HG02981 (cell line): ENCODE measurements around the gene SLC39A5.
"Not testable (repeated sequence)": the region's sequence is repeated elsewhere in the genome, so short reads cannot be mapped to it uniquely, and the experiment has no call there.

Source experiments
- ATAC-seq: cut with Tn5 transposase; IDR thresholded peaks from one replicate; pipeline ENCODE4 v1.9.1; 2021; ENCODE audit warnings: mild to moderate bottlenecking, moderate library complexity; ENCODE audit not compliant: unreplicated experiment

Gene SLC39A5

GRCh38 chr12:56229916-56230431 lies at the start of gene SLC39A5:
SLC39A5 (plus strand) TSS chr12:56230051; CDS start chr12:56231275, 1,224 bp downstream.
- ATAC-seq = no peak

- ATAC-seq = no peak
Measured at GRCh38 chr12:56186957-56187356, 42.9 kb upstream of the SLC39A5 start.

- no peak for ATAC-seq
Measured at GRCh38 chr12:56188131-56188777, 41.6 kb upstream of the SLC39A5 start.

GRCh38 chr12:56188778-56189098 lies 41.1 kb upstream of the SLC39A5 start:
- no peak for ATAC-seq

GRCh38 chr12:56189099-56189917 lies 40.5 kb upstream of the SLC39A5 start, which contains the start of gene SMARCC2:
SMARCC2 (minus strand) TSS chr12:56189483; CDS start chr12:56189461, 22 bp downstream.
- peak; percentile 68 for ATAC-seq

- peak; percentile 31 for ATAC-seq
Measured at GRCh38 chr12:56189918-56190694, 39.7 kb upstream of the SLC39A5 start.

GRCh38 chr12:56190695-56191155 lies 39.1 kb upstream of the SLC39A5 start:
- no peak for ATAC-seq

- no peak for ATAC-seq
Measured at GRCh38 chr12:56192582-56192981, 37.3 kb upstream of the SLC39A5 start.

GRCh38 chr12:56193025-56193578 lies 36.7 kb upstream of the SLC39A5 start:
- no peak for ATAC-seq

GRCh38 chr12:56196818-56197550 lies 32.9 kb upstream of the SLC39A5 start:
- not testable (repeated sequence) for ATAC-seq

- no peak for ATAC-seq
Measured at GRCh38 chr12:56197921-56198635, 31.8 kb upstream of the SLC39A5 start.

- no peak for ATAC-seq
Measured at GRCh38 chr12:56198836-56199235, 31.0 kb upstream of the SLC39A5 start.

GRCh38 chr12:56202366-56202765 lies 27.5 kb upstream of the SLC39A5 start:
- no peak for ATAC-seq

- ATAC-seq = no peak
Measured at GRCh38 chr12:56202838-56203237, 27.0 kb upstream of the SLC39A5 start.

- ATAC-seq = no peak
Measured at GRCh38 chr12:56204275-56204674, 25.6 kb upstream of the SLC39A5 start.

- no peak for ATAC-seq
Measured at GRCh38 chr12:56205445-56205844, 24.4 kb upstream of the SLC39A5 start.

- ATAC-seq = no peak
Measured at GRCh38 chr12:56206452-56207166, 23.2 kb upstream of the SLC39A5 start.

GRCh38 chr12:56208006-56208405 lies 21.8 kb upstream of the SLC39A5 start:
- no peak for ATAC-seq

GRCh38 chr12:56212361-56212760 lies 17.5 kb upstream of the SLC39A5 start:
- ATAC-seq = no peak
